Upper lobe of left lung (tissue), 4 donors: ENCODE measurements around the gene FANCM.

Experiments used
- EP300 ChIP-seq, 4 donors: sonication (generic); formaldehyde crosslinking; IDR thresholded peaks; one replicate each; pipeline ENCODE4 v1.5.1; 2017; ENCODE audit warnings: antibody characterized with exemption in 4 of 4, control low read depth in 2 of 4
- TF ChIP-seq, protein P1 (sequence below), 6 experiments: fragments of 450-650 bp in 4 of 6; fragments of 200-600 bp in 2 of 6; sonication (generic) in 2 of 6; IDR thresholded peaks; one replicate each; pipeline ENCODE4 v1.5.1; 2016 to 2019; ENCODE audit warnings: antibody characterized with exemption in 6 of 6

DNA sequence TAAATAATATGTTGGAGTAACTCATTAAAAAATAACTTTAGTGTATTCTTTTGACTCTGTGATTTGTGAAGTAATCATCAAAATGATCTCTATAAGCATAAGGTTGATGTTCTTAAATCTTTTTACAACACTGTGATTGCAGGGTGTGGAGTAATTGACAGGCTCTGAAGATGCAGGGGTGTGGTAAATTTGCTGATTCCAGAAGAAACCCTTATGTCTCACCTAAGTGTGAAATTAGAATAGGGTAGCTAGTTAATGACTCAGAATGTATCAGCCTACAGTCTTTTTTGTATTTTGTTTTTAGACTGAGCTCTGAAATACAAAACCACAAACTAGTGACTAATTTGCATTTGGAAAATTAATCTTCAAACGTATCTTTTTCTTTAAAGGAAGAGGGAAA is 45.9 kb upstream of the FANCM start:
- TF ChIP-seq, protein P1, sequence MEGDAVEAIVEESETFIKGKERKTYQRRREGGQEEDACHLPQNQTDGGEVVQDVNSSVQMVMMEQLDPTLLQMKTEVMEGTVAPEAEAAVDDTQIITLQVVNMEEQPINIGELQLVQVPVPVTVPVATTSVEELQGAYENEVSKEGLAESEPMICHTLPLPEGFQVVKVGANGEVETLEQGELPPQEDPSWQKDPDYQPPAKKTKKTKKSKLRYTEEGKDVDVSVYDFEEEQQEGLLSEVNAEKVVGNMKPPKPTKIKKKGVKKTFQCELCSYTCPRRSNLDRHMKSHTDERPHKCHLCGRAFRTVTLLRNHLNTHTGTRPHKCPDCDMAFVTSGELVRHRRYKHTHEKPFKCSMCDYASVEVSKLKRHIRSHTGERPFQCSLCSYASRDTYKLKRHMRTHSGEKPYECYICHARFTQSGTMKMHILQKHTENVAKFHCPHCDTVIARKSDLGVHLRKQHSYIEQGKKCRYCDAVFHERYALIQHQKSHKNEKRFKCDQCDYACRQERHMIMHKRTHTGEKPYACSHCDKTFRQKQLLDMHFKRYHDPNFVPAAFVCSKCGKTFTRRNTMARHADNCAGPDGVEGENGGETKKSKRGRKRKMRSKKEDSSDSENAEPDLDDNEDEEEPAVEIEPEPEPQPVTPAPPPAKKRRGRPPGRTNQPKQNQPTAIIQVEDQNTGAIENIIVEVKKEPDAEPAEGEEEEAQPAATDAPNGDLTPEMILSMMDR (IDR thresholded peaks at IDR 0.05), result no peak
- TF ChIP-seq EP300 (IDR thresholded peaks at IDR 0.05), result no peak
